Vagina (tissue), 2 donors: ENCODE results near the gene LMBR1.

Source experiments
- POLR2AphosphoS5 ChIP-seq, 2 donors: sonication (generic); formaldehyde crosslinking; IDR thresholded peaks; one replicate each; pipeline ENCODE4 v1.9.0; 2017; ENCODE audit warnings: antibody characterized with exemption in 2 of 2, mild to moderate bottlenecking in 2 of 2, low read depth in 1 of 2; ENCODE audit not compliant: insufficient read depth in 1 of 2
- TF ChIP-seq, protein P1 (sequence below), 3 experiments: fragments of 450-650 bp in 2 of 3; fragments of 200-600 bp in 1 of 3; sonication (generic) in 1 of 3; IDR thresholded peaks; one replicate each; pipeline ENCODE4 v1.5.1; 2017 to 2019; ENCODE audit warnings: antibody characterized with exemption in 3 of 3, mild to moderate bottlenecking in 2 of 3, moderate library complexity in 2 of 3

DNA sequence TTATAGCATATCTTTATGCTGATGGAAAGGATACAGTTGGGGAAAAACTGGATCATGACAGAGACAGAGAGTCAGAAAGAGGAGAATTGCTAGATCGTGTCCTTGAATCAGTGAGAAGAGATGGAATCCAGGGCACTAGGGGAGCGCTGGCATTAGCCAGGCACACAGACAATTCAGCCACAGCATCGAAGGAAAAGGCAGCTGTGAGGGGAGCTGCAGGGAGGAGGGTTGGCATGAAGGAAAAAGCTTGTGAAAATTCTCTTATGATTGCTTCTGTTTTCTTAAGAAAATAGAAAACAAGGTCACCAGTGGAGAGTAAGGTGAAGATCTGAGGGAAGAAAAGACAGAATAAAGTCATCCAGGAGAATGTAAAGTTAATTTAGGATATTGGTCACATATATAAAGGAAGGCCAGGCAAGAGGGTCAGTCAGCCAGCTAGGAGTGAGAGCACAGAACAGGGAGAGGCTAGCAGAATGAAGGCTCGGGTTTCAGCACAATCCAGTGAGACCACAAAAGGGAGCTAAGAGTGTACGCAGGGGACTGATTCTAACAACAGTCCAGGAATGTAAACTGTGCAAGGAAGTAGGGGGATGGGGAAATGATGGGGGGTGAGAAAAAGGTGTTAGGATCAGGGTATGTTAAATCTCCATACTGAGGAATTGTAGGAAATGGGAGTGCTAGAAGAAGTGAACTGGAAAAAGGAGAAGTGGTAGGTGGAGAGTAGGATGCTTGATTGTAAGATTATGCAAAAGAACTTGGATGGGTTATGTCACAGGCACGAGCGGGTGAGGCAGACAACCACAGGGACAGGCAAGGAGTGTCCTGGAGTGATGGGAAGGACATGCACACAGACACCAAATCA lies 140.4 kb downstream of the LMBR1 start:
- TF ChIP-seq, protein P1, sequence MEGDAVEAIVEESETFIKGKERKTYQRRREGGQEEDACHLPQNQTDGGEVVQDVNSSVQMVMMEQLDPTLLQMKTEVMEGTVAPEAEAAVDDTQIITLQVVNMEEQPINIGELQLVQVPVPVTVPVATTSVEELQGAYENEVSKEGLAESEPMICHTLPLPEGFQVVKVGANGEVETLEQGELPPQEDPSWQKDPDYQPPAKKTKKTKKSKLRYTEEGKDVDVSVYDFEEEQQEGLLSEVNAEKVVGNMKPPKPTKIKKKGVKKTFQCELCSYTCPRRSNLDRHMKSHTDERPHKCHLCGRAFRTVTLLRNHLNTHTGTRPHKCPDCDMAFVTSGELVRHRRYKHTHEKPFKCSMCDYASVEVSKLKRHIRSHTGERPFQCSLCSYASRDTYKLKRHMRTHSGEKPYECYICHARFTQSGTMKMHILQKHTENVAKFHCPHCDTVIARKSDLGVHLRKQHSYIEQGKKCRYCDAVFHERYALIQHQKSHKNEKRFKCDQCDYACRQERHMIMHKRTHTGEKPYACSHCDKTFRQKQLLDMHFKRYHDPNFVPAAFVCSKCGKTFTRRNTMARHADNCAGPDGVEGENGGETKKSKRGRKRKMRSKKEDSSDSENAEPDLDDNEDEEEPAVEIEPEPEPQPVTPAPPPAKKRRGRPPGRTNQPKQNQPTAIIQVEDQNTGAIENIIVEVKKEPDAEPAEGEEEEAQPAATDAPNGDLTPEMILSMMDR (IDR thresholded peaks at IDR 0.05), result no peak
- no peak for TF ChIP-seq POLR2AphosphoS5 (IDR thresholded peaks at IDR 0.05; ENCODE audit: insufficient read depth in 1 of 2, low read depth in 1 of 2)
